Liver (tissue), 9 donors: ENCODE measurements around the gene HENMT1. TPM values are rescaled to one million over a fixed set of nuclear protein-coding genes. Genes with fewer than 3 reads are reported as not detected.

Experiments used
- DNase-seq: peaks from one replicate; pipeline ENCODE4 v3.0.0-alpha.2; 2017; ENCODE audit warnings: low spot score
- H3K27ac ChIP-seq, 2 donors: one replicate each; pipeline ENCODE4 v1.7.0; 2013; ENCODE audit warnings: inconsistent platforms in 2 of 2, low read length in 2 of 2, control low read depth in 1 of 2, low read depth in 1 of 2, mild to moderate bottlenecking in 1 of 2
- H3K27me3 ChIP-seq, 4 donors: one replicate each; pipeline versions ENCODE4 v1.6.1 to v1.7.0; 2013; ENCODE audit warnings: low read length in 3 of 4, inconsistent platforms in 1 of 4, mild to moderate bottlenecking in 1 of 4, moderate library complexity in 1 of 4; ENCODE audit not compliant: control insufficient read depth in 4 of 4, insufficient read depth in 4 of 4
- H3K36me3 ChIP-seq, 4 donors: one replicate each; pipeline versions ENCODE4 v1.6.1 to v1.7.0; 2013; ENCODE audit warnings: low read length in 3 of 4, mild to moderate bottlenecking in 3 of 4, low read depth in 1 of 4, moderate library complexity in 1 of 4; ENCODE audit not compliant: control insufficient read depth in 4 of 4, insufficient read depth in 3 of 4
- H3K4me1 ChIP-seq, 4 donors: one replicate each; pipeline versions ENCODE4 v1.6.1 to v1.7.0; 2013; ENCODE audit warnings: low read length in 3 of 4, mild to moderate bottlenecking in 3 of 4, moderate library complexity in 1 of 4; ENCODE audit not compliant: control insufficient read depth in 4 of 4, insufficient read depth in 4 of 4
- H3K4me3 ChIP-seq, 3 donors: one replicate each; pipeline versions ENCODE4 v1.6.1 to v1.7.0; 2013; ENCODE audit warnings: low read length in 3 of 3, control low read depth in 1 of 3, low read depth in 1 of 3, mild to moderate bottlenecking in 1 of 3
- H3K9ac ChIP-seq, 2 donors: one replicate each; pipeline ENCODE4 v1.7.0; 2013; ENCODE audit warnings: low read length in 2 of 2, mild to moderate bottlenecking in 2 of 2, moderate library complexity in 2 of 2, control low read depth in 1 of 2, low read depth in 1 of 2
- H3K9me3 ChIP-seq, 4 donors: one replicate each; pipeline versions ENCODE4 v1.6.1 to v1.7.0; 2013; ENCODE audit warnings: low read length in 3 of 4; ENCODE audit not compliant: control insufficient read depth in 4 of 4
- EGR1 ChIP-seq, 2 donors: IDR thresholded peaks; 2 replicates each; pipeline ENCODE4 v1.6.1; 2016 to 2018; ENCODE audit warnings: antibody characterized with exemption in 2 of 2, low read depth in 2 of 2
- FOXA2 ChIP-seq: IDR thresholded peaks from 2 replicates; pipeline ENCODE4 v1.6.1; 2016; ENCODE audit warnings: antibody characterized with exemption
- GABPA ChIP-seq, 2 donors: IDR thresholded peaks in 1 of 2; conservative IDR thresholded peaks in 1 of 2; 2 replicates each; pipeline ENCODE4 v1.6.1; 2016; ENCODE audit warnings: antibody characterized with exemption in 2 of 2, mild to moderate bottlenecking in 1 of 2, moderate library complexity in 1 of 2
- HNF4A ChIP-seq, 2 donors: conservative IDR thresholded peaks; 2 replicates each; pipeline ENCODE4 v1.6.1; 2016; ENCODE audit warnings: antibody characterized with exemption in 2 of 2, mild to moderate bottlenecking in 2 of 2
- HNF4G ChIP-seq: IDR thresholded peaks from 2 replicates; pipeline ENCODE4 v1.6.1; 2016; ENCODE audit warnings: antibody characterized with exemption
- NR2F2 ChIP-seq: IDR thresholded peaks from 2 replicates; pipeline ENCODE4 v1.6.1; 2016; ENCODE audit warnings: antibody characterized with exemption
- RAD21 ChIP-seq, 2 donors: IDR thresholded peaks; 2 replicates each; pipeline ENCODE4 v1.6.1; 2016; ENCODE audit warnings: antibody characterized with exemption in 2 of 2, mild to moderate bottlenecking in 2 of 2
- SP1 ChIP-seq: IDR thresholded peaks from 2 replicates; pipeline ENCODE4 v1.6.1; 2018; ENCODE audit warnings: antibody characterized with exemption, mild to moderate bottlenecking
- TAF1 ChIP-seq: conservative IDR thresholded peaks from 2 replicates; pipeline ENCODE4 v1.6.1; 2016; ENCODE audit warnings: antibody characterized with exemption, mild to moderate bottlenecking
- YY1 ChIP-seq: IDR thresholded peaks from 2 replicates; pipeline ENCODE4 v1.6.1; 2016; ENCODE audit warnings: antibody characterized with exemption, mild to moderate bottlenecking
- WGBS: extraction: QIAGEN DNeasy Blood & Tissue Kit; methylation state at CpG from one replicate; pipeline ENCODE4 v1.1.7; 2013; 5-methylcytosine and 5-hydroxymethylcytosine counted together
- polyA plus RNA-seq, 2 donors: library from polyadenylated mRNA; stranded (reverse) in 1 of 2; unstranded in 1 of 2; fragments of 200-250 nt in 1 of 2; fragments of >200 nt in 1 of 2; fragmentation: Nextera tagmentation in 1 of 2; extraction: Ambion mirVana in 1 of 2; gene quantifications; one replicate each; pipeline versions ENCODE4 v1.2.1 to v1.2.3, GENCODE V29; 2013 to 2015
- total RNA-seq, 2 donors: library from RNA; depleted of rRNA; stranded (reverse); fragments of >200 nt; gene quantifications; one replicate each; pipeline ENCODE4 v1.2.3, GENCODE V29; 2014
- TF ChIP-seq, protein P1 (sequence below): IDR thresholded peaks from 2 replicates; pipeline ENCODE4 v1.6.1; 2016; ENCODE audit warnings: antibody characterized with exemption, mild to moderate bottlenecking
- TF ChIP-seq, protein P2 (sequence below): IDR thresholded peaks from 2 replicates; pipeline ENCODE4 v1.6.1; 2016; ENCODE audit warnings: antibody characterized with exemption
- TF ChIP-seq, protein P3 (sequence below): IDR thresholded peaks from 2 replicates; pipeline ENCODE4 v1.6.1; 2016; ENCODE audit warnings: antibody characterized with exemption
- TF ChIP-seq, protein P4 (sequence below): IDR thresholded peaks from 2 replicates; pipeline ENCODE4 v1.6.1; 2016; ENCODE audit warnings: antibody characterized with exemption
- TF ChIP-seq, protein P5 (sequence below): fragments of 150-350 bp; IDR thresholded peaks from 2 replicates; pipeline ENCODE4 v1.5.1; 2017; ENCODE audit warnings: improper control_type of control experiment, low read depth, low read length; ENCODE audit not compliant: missing input control
- donor health status: healthy.
- donor health status: healthy.
- donor health status: healthy.
- donor health status: healthy.
- donor health status: healthy.

Gene HENMT1
- total and polyA plus RNA-seq, 4 donors: 0.87 to 7.3 (median 1.1) TPM

DNA sequence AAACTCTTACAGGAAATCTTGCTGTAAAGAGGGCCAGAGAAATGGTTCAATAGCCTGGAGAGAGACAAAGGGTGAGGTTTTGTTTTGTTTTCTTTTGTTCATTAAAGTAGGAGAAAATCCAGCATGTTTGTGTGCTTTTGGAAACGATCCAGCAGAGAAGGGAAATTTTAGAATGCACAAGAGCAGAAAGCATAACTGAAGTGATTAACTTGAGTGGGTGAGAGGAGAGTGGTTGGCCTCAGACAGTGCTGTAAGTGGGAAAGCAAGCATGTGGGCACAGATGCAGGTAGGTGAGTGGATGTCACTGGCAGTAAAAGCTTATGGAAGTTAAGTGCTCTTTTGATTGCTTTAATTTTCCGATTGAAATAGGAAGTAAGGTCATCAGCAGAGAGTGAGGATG, 50.8 kb downstream of the HENMT1 start (continued):
- TF ChIP-seq, protein P1, sequence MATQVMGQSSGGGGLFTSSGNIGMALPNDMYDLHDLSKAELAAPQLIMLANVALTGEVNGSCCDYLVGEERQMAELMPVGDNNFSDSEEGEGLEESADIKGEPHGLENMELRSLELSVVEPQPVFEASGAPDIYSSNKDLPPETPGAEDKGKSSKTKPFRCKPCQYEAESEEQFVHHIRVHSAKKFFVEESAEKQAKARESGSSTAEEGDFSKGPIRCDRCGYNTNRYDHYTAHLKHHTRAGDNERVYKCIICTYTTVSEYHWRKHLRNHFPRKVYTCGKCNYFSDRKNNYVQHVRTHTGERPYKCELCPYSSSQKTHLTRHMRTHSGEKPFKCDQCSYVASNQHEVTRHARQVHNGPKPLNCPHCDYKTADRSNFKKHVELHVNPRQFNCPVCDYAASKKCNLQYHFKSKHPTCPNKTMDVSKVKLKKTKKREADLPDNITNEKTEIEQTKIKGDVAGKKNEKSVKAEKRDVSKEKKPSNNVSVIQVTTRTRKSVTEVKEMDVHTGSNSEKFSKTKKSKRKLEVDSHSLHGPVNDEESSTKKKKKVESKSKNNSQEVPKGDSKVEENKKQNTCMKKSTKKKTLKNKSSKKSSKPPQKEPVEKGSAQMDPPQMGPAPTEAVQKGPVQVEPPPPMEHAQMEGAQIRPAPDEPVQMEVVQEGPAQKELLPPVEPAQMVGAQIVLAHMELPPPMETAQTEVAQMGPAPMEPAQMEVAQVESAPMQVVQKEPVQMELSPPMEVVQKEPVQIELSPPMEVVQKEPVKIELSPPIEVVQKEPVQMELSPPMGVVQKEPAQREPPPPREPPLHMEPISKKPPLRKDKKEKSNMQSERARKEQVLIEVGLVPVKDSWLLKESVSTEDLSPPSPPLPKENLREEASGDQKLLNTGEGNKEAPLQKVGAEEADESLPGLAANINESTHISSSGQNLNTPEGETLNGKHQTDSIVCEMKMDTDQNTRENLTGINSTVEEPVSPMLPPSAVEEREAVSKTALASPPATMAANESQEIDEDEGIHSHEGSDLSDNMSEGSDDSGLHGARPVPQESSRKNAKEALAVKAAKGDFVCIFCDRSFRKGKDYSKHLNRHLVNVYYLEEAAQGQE: no peak

DNA sequence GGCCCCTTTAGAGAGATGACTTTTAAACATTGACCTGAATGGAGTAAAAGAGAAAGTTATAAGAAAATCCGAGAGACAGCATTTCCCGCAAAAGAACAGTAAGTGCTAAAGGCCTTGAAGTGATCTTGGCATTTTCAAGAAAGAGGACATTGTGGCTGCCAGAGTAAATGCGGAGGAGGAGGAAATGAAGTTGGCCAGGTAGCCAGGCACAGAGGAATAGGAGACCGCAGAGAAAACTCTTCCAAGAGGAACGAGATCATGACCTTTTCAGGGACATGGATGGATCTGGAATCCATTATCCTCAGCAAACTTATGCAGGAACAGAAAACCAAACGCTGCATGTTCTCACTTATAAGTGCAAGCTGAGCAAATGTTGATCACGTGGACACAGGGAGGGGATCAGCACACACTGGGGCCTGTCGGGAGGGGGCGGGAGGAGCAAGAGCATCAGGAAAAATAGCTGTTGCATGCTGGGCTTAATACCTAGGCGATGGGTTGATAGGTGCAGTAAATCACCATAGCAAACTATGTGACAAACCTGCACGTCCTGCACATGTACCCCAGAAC, 51.3 kb downstream of the HENMT1 start:
- Histone ChIP-seq H3K27ac (no peak overlapping the region), H3K4me1 (no peaks in the 10 kb centered on the region)
- 87% methylated on average over 11 of the region's 11 CpGs for WGBS

More for the DNA sequence above, 51.3 kb downstream of the HENMT1 start:
- DNase-seq: no peak
- H3K9ac ChIP-seq: no peak overlapping the region
- H3K36me3 ChIP-seq: peaks cover 0 to 9% (median 0%) of the 10 kb centered on the region in 4 donors
- TF ChIP-seq TAF1: no peak
- TF ChIP-seq, protein P2, sequence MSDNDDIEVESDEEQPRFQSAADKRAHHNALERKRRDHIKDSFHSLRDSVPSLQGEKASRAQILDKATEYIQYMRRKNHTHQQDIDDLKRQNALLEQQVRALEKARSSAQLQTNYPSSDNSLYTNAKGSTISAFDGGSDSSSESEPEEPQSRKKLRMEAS: no peak
- no peak for TF ChIP-seq HNF4A (conservative IDR thresholded peaks at IDR 0.05)
- TF ChIP-seq NR2F2: no peak
- TF ChIP-seq EGR1 (IDR thresholded peaks at IDR 0.05; ENCODE audit: low read depth in 2 of 2): no peak
- TF ChIP-seq, protein P3, sequence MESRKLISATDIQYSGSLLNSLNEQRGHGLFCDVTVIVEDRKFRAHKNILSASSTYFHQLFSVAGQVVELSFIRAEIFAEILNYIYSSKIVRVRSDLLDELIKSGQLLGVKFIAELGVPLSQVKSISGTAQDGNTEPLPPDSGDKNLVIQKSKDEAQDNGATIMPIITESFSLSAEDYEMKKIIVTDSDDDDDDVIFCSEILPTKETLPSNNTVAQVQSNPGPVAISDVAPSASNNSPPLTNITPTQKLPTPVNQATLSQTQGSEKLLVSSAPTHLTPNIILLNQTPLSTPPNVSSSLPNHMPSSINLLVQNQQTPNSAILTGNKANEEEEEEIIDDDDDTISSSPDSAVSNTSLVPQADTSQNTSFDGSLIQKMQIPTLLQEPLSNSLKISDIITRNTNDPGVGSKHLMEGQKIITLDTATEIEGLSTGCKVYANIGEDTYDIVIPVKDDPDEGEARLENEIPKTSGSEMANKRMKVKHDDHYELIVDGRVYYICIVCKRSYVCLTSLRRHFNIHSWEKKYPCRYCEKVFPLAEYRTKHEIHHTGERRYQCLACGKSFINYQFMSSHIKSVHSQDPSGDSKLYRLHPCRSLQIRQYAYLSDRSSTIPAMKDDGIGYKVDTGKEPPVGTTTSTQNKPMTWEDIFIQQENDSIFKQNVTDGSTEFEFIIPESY: no peak
- no peak for TF ChIP-seq RAD21 (IDR thresholded peaks at IDR 0.05)
- TF ChIP-seq HNF4G: no peak
- TF ChIP-seq FOXA2: no peak
- TF ChIP-seq GABPA (IDR thresholded peaks at IDR 0.05 in 1 of 2, conservative IDR thresholded peaks at IDR 0.05 in 1 of 2): no peak
- TF ChIP-seq, protein P1: no peak
- TF ChIP-seq SP1: no peak
- TF ChIP-seq, protein P4, sequence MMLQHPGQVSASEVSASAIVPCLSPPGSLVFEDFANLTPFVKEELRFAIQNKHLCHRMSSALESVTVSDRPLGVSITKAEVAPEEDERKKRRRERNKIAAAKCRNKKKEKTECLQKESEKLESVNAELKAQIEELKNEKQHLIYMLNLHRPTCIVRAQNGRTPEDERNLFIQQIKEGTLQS: no peak
- TF ChIP-seq, protein P5, sequence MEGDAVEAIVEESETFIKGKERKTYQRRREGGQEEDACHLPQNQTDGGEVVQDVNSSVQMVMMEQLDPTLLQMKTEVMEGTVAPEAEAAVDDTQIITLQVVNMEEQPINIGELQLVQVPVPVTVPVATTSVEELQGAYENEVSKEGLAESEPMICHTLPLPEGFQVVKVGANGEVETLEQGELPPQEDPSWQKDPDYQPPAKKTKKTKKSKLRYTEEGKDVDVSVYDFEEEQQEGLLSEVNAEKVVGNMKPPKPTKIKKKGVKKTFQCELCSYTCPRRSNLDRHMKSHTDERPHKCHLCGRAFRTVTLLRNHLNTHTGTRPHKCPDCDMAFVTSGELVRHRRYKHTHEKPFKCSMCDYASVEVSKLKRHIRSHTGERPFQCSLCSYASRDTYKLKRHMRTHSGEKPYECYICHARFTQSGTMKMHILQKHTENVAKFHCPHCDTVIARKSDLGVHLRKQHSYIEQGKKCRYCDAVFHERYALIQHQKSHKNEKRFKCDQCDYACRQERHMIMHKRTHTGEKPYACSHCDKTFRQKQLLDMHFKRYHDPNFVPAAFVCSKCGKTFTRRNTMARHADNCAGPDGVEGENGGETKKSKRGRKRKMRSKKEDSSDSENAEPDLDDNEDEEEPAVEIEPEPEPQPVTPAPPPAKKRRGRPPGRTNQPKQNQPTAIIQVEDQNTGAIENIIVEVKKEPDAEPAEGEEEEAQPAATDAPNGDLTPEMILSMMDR: no peak
- TF ChIP-seq YY1: no peak
- H3K9me3 ChIP-seq: no peaks in the 10 kb centered on the region
- no peak overlapping the region for H3K4me3 ChIP-seq
- H3K27me3 ChIP-seq: no peaks in the 10 kb centered on the region
